ENCODE results near the gene SNX24. TPM values are rescaled to one million over a fixed set of nuclear protein-coding genes. Genes with fewer than 3 reads are reported as not detected.

SNX24 gene
- total RNA-seq, 2 experiments from 2014 or later = 2.0 to 2.3 TPM

DNA sequence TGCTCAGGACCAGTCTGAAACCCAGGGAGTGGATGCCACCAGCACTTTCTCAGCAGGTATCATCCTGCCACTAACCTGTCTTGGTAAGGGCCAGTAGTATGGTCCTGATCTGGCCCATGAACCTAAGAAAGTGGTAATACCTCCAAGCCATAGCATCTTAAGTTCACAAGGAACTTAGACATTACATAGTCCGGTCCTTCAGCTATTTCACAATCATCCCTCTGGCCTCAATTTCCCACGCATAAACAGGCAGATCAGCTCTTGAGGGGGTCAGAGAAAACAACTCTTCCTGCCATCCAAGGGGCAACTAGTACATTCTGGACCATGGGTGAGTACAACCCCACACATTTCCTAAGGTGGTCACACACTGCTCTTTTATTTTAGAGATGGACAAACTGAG is 102.9 kb downstream of the SNX24 start:
- intact Hi-C loops (cut with micrococcal nuclease) = no loop called here
- no peak for DNase-seq
- H3K9me3 Mint-ChIP-seq = no peaks in the 10 kb centered on the region
- no peaks in the 10 kb centered on the region for H3K27me3 Mint-ChIP-seq
- H3K36me3 Mint-ChIP-seq (ENCODE audit: low read depth) = no peaks in the 10 kb centered on the region
- POLR2A ChIA-PET = no interaction called here
- H3K4me1 Mint-ChIP-seq (ENCODE audit: low read depth) = no peaks in the 10 kb centered on the region
- no peak overlapping the region for H3K4me3 Mint-ChIP-seq
- CTCF ChIA-PET = no interaction called here
- ATAC-seq = no peak
- TF ChIP-seq, protein P1, sequence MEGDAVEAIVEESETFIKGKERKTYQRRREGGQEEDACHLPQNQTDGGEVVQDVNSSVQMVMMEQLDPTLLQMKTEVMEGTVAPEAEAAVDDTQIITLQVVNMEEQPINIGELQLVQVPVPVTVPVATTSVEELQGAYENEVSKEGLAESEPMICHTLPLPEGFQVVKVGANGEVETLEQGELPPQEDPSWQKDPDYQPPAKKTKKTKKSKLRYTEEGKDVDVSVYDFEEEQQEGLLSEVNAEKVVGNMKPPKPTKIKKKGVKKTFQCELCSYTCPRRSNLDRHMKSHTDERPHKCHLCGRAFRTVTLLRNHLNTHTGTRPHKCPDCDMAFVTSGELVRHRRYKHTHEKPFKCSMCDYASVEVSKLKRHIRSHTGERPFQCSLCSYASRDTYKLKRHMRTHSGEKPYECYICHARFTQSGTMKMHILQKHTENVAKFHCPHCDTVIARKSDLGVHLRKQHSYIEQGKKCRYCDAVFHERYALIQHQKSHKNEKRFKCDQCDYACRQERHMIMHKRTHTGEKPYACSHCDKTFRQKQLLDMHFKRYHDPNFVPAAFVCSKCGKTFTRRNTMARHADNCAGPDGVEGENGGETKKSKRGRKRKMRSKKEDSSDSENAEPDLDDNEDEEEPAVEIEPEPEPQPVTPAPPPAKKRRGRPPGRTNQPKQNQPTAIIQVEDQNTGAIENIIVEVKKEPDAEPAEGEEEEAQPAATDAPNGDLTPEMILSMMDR (IDR thresholded peaks at IDR 0.05) = no peak
- H3K27ac Mint-ChIP-seq = no peak overlapping the region

DNA sequence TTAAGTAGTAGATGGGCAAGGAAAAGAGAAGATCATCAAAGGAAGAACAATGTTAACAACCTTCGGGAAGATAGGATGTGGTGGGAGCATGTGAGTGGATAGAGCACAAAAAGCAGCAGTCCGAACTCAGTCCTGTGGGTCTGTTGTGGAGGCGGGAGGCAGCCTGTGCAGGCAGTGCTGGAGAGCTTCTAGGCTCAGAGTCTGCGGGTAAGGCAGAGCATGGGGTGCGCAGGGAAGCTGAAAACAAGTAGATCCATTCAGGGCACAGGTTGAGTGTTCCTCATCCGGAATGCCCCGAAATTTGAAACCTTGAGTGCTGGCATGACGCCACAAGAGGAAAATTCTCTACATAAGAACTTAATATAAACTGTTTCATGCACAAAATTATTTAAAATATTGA is 106.2 kb downstream of the SNX24 start:
- no peak overlapping the region for H3K4me3 Mint-ChIP-seq
- H3K27me3 Mint-ChIP-seq = no peaks in the 10 kb centered on the region
- ATAC-seq = no peak
- POLR2A ChIA-PET = no interaction called here
- no peak overlapping the region for H3K27ac Mint-ChIP-seq
- H3K9me3 Mint-ChIP-seq = no peaks in the 10 kb centered on the region
- intact Hi-C loops (cut with micrococcal nuclease) = no loop called here
- H3K4me1 Mint-ChIP-seq (ENCODE audit: low read depth) = no peaks in the 10 kb centered on the region
- TF ChIP-seq, protein P1 (IDR thresholded peaks at IDR 0.05) = no peak
- CTCF ChIA-PET = no interaction called here
- no peaks in the 10 kb centered on the region for H3K36me3 Mint-ChIP-seq (ENCODE audit: low read depth)
- DNase-seq = no peak

DNA sequence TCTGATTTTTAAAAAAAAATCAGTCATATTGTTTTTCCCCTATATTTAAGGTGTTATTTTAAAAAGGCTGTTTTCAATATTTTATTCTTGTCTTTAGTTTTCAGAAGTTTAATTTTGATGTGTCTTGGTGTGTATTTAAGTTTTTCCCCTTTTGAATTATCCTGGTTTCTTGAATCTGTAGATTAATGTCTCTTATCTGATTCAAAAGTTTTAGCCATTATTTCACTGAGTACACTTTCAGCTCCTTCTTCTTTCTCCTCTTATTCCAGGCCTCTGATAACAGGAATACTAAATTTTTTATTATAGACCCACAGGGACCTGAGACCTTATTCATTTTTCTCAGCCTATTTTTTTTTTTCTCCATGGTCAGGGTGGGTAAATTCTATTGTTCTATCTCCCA is 109.3 kb downstream of the SNX24 start:
- Mint-ChIP-seq H3K4me1 (ENCODE audit: low read depth) (no peaks in the 10 kb centered on the region), H3K4me3 (no peak overlapping the region), H3K27me3 (no peaks in the 10 kb centered on the region), H3K36me3 (ENCODE audit: low read depth) (no peaks in the 10 kb centered on the region), H3K27ac (no peak overlapping the region), H3K9me3 (peaks cover 4% of the 10 kb centered on the region)
- TF ChIP-seq, protein P1 (IDR thresholded peaks at IDR 0.05) = no peak
- DNase-seq (no peak), ATAC-seq (no peak)
- ChIA-PET POLR2A (no interaction called here), CTCF (no interaction called here)
- intact Hi-C loops (cut with micrococcal nuclease) = no loop called here

DNA sequence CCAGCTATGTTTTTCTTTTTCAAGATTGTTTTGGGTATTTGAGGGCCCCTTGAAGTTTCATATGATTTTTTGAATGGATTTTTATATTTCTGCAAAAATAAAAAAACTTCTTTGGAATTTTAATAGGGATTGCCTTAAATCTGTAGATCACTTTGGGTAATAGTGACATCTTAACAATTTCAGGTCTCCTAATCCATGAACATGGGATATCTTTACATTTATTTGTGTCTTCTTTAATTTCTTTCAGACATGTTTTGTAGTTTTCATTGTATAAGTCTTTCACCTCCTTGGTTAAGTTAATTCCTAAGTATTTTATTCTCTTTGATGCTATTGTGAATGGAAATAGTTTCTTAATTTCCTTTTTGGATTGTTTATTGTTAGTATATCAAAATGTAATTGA is 112.0 kb downstream of the SNX24 start:
- TF ChIP-seq, protein P1 (IDR thresholded peaks at IDR 0.05) = no peak
- POLR2A ChIA-PET = no interaction called here
- Mint-ChIP-seq H3K9me3 (peaks cover 4% of the 10 kb centered on the region), H3K4me3 (no peak overlapping the region), H3K27ac (no peak overlapping the region), H3K4me1 (ENCODE audit: low read depth) (no peaks in the 10 kb centered on the region), H3K36me3 (ENCODE audit: low read depth) (no peaks in the 10 kb centered on the region), H3K27me3 (no peaks in the 10 kb centered on the region)
- ATAC-seq (no peak), DNase-seq (no peak)
- intact Hi-C loops (cut with micrococcal nuclease) = no loop called here
- CTCF ChIA-PET = no interaction called here

DNA sequence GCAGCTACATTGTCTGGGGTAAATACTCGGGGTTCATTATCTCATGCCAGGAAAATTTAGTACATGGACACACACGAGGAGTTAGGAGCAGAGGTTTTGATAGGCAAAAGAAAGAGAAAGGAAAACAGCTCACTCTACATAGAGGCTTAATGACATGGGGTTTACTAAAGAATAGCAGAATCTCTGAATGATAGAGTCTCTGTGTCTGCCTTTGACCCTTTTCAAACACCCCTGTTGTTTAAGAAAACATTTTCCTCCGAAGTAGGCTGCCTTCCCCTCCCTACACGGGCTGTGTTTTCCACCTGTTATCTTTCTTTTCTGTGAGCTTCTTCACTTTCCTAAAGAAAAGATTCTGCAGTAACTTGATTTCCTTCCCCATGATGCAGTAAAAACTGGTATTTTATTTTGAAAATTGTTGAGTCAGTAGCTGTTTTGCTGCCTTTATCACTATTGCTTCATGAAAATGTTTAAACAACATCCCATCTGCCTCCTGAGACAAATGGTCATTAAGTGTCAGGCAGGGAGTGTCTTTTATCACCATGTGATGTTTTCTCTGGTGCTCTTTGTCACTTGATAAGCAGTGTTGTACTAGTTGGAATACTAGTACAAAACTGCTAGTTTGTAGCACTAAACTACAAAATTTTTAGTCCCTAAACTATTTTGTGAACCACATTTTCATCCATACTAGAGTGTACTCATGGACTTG is 114.5 kb downstream of the SNX24 start:
- POLR2A ChIA-PET = no interaction called here
- intact Hi-C loops (cut with micrococcal nuclease) = no loop called here
- Mint-ChIP-seq H3K4me1 (ENCODE audit: low read depth) (no peaks in the 10 kb centered on the region), H3K4me3 (no peak overlapping the region), H3K36me3 (ENCODE audit: low read depth) (no peaks in the 10 kb centered on the region), H3K27me3 (no peaks in the 10 kb centered on the region), H3K9me3 (peaks cover 4% of the 10 kb centered on the region), H3K27ac (no peak overlapping the region)
- ATAC-seq (no peak), DNase-seq (no peak)
- CTCF ChIA-PET = no interaction called here
- TF ChIP-seq, protein P1 (IDR thresholded peaks at IDR 0.05) = no peak

Data from activated CD8-positive, alpha-beta T cell treated with anti-CD3 and anti-CD28 coated beads for 36 hours (primary cell).